RWPE1 (cell line): ENCODE results near the gene PPME1.

Experiments
- CTCF ChIA-PET: fragments of 350-600 bp; sonication (Branson Sonifier 250); formaldehyde crosslinking; extraction: SDS; loops from one replicate; lab custom pipeline; 2021; lab: Yijun Ruan, JAX
- POLR2A ChIA-PET: fragments of 400-600 bp; formaldehyde crosslinking; extraction: SDS; loops from one replicate; lab custom pipeline; 2020; ENCODE audit warnings: antibody characterized with exemption; ENCODE audit not compliant: low non-redundant PET; lab: Yijun Ruan, JAX
- DNase-seq: peaks from one replicate; pipeline ENCODE4 v3.0.0; 2012; ENCODE audit warnings: low spot score
- H3K27ac ChIP-seq: fragments of 450-650 bp; 2 replicates; pipeline ENCODE4 v1.5.1; 2017
- TF ChIP-seq, protein P1 (sequence below): fragments of 450-650 bp; conservative IDR thresholded peaks from 2 replicates; pipeline ENCODE4 v1.5.1; 2017; ENCODE audit warnings: low read depth, mild to moderate bottlenecking

PPME1 gene

DNA sequence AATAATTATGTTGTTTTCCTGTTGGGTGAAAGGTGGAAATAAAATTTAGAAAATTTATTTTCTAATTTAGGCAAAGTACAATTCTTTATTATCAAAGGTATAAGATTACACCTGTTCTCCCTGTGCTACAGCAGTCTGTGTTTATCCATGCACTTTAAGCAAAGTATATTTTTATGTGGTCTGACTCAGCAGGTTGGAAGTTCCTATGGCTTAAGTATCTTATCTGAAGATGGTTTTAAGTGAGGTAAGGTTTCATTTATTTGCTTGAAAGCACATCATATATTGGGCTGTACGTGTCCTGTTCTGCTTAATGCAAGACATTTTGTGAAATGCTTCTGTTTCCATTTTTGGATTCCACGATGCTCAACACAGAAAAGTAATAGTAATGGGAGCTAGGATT is 14.6 kb downstream of the PPME1 start:
- TF ChIP-seq, protein P1, sequence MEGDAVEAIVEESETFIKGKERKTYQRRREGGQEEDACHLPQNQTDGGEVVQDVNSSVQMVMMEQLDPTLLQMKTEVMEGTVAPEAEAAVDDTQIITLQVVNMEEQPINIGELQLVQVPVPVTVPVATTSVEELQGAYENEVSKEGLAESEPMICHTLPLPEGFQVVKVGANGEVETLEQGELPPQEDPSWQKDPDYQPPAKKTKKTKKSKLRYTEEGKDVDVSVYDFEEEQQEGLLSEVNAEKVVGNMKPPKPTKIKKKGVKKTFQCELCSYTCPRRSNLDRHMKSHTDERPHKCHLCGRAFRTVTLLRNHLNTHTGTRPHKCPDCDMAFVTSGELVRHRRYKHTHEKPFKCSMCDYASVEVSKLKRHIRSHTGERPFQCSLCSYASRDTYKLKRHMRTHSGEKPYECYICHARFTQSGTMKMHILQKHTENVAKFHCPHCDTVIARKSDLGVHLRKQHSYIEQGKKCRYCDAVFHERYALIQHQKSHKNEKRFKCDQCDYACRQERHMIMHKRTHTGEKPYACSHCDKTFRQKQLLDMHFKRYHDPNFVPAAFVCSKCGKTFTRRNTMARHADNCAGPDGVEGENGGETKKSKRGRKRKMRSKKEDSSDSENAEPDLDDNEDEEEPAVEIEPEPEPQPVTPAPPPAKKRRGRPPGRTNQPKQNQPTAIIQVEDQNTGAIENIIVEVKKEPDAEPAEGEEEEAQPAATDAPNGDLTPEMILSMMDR: no peak
- ChIA-PET POLR2A (no interaction called here), CTCF (no interaction called here)
- H3K27ac ChIP-seq: no peak overlapping the region
- DNase-seq: no peak

- DNase-seq: no peak
- TF ChIP-seq, protein P1: no peak
- no peak overlapping the region for H3K27ac ChIP-seq
- POLR2A ChIA-PET: no interaction called here
- CTCF ChIA-PET: no interaction called here
Observed at GRCh38 chr11:74195828-74196227, 24.7 kb downstream of the PPME1 start.

DNA sequence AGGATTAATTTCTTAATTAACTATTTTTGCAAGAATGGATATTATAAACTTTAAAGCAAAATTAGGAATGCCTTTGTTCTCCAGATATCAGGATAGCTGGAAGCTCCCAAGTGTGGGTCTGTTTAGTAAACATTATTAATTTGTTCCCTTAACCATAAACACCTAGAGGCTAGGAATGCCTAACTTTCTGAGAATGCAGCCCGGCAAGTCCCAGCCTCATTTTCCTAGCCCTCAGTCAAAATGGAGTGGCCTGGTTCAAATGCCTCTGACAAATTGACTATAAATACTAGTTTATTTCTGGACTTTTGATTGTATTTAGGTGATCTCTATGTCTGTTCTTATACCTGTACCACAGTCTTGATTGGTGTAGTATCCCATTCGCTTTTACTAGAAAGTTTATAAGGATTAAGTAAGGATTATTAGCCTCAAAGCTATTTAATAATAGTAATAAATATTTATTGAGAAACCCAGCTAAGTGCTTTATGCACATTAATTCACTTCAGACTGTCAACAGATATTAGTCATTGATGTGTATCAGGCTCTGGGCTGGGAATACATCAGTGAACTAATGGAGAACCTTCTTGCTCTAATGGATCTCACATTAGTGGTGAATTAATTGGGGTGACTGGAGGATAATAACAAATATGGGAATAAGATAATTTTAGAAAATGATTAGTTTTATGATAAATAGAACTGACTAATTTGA is 25.8 kb downstream of the PPME1 start:
- no peak overlapping the region for H3K27ac ChIP-seq
- ChIA-PET POLR2A (no interaction called here), CTCF (interaction anchor here (0.6 to 0.8 kb wide), 3 partner anchors 46 to 1322 kb away, joined by 3 to 4 read pairs (median 3); no protein-coding TSS in a partner anchor)
- TF ChIP-seq, protein P1: no peak
- DNase-seq: no peak

DNA sequence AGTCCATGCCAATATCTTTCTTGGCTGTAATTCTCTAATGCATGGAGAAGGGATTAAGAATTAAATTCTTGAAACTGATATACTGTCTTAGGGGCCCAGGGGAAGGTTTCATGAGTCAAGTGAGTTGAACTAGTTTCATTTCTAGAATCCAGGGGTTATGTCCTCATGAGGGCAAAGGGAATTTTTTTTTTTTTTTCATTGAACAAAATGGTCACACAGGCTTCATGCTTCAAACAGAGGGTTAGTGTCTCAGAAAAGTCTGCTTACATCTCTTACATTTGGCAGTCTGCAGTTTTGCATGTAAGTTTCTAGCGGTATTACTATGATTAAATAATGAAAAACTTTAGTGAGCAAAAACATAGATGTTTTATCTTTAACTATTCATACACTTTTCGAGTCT is 32.9 kb downstream of the PPME1 start:
- H3K27ac ChIP-seq: no peak overlapping the region
- CTCF ChIA-PET: no interaction called here
- TF ChIP-seq, protein P1: no peak
- DNase-seq: no peak
- POLR2A ChIA-PET: no interaction called here

DNA sequence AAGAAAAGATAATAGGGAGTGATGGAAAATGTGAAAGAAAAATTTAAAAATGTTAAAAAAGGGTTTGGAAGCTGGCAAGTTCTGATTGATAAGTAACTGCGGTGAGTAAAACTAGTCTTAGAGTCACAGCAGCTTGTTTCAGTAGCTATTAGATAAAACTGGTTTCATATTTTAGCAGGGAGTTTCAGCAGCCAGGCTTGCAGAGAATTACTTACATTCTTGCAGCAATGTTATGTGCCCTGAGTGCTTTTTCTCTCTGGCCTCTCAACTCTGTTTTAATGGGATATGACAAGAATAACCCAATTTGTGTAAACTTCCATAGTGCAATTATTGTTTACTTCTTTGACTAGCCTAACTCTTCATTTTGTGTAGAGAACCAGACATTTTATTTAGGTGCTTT is 33.6 kb downstream of the PPME1 start:
- DNase-seq: no peak

DNA sequence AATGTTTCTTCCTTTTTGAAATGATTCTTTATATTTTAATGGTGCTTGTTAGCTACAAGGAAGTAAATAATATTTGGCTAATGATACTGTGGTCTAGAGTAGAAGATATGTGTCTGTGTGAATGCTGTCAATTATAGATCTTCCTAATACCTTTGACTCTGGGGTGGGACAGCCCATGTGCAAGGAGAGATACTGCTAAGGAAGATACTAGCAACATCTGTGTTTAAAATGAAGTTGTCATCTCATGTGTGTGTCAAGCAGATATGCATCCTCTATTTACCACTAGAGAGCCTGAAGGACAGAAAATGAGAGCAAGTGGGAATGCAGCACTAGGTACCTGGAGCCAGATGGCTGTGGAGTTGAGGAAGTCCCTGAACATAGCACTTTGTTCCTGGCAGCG is 34.1 kb downstream of the PPME1 start:
- TF ChIP-seq, protein P1: no peak
- H3K27ac ChIP-seq: no peak overlapping the region
- no peak for DNase-seq
- ChIA-PET CTCF (no interaction called here), POLR2A (no interaction called here)

More for the DNA sequence above, 33.6 kb downstream of the PPME1 start:
- CTCF ChIA-PET: no interaction called here
- TF ChIP-seq, protein P1: no peak
- H3K27ac ChIP-seq: no peak overlapping the region
- POLR2A ChIA-PET: no interaction called here
